Activated CD8-positive, alpha-beta memory T cell treated with anti-CD3 and anti-CD28 coated beads, Interleukin-2, amount 10 ng/mL, durations not matched to agents 7 days and 5 days (primary cell): ENCODE measurements around the gene GRAMD1B. TPM values are rescaled to one million over a fixed set of nuclear protein-coding genes. Genes with fewer than 3 reads are reported as not detected.

Source experiments
- ATAC-seq: fragments of 150-1000 bp; cut with Tn5 transposase; one replicate; pipeline ENCODE4 v1.10.0; 2021; ENCODE audit warnings: moderate library complexity
- CTCF ChIA-PET: fragments of 350-600 bp; sonication (Branson Sonifier 250); formaldehyde crosslinking; loops from one replicate; lab custom pipeline; 2021; ENCODE audit warnings: antibody characterized with exemption; lab: Charles Lee
- DNase-seq: peaks from one replicate; pipeline ENCODE4 v3.0.0-alpha.2; 2020
- H3K27ac Mint-ChIP-seq: one replicate; pipeline ENCODE4 v1.8.0; 2021; ENCODE audit warnings: mild to moderate bottlenecking, mixed read lengths
- H3K27me3 Mint-ChIP-seq: one replicate; pipeline ENCODE4 v1.8.0; 2021; ENCODE audit warnings: mixed read lengths
- H3K36me3 Mint-ChIP-seq: one replicate; pipeline ENCODE4 v1.8.0; 2021; ENCODE audit warnings: mild to moderate bottlenecking, mixed read lengths
- H3K4me1 Mint-ChIP-seq: one replicate; pipeline ENCODE4 v1.8.0; 2021; ENCODE audit warnings: mixed read lengths
- H3K4me3 Mint-ChIP-seq: one replicate; pipeline ENCODE4 v1.8.0; 2021; ENCODE audit warnings: mild to moderate bottlenecking, moderate library complexity, mixed read lengths
- H3K9me3 Mint-ChIP-seq: one replicate; pipeline ENCODE4 v1.8.0; 2022; ENCODE audit warnings: low read depth, mixed read lengths
- total RNA-seq, 2 experiments: library from RNA; stranded (reverse); gene quantifications; one replicate each; pipeline ENCODE4 v1.2.3, GENCODE V29; 2021

Gene GRAMD1B
- total RNA-seq, 2 experiments from 2014 or later: 75.6 to 89.9 TPM

DNA sequence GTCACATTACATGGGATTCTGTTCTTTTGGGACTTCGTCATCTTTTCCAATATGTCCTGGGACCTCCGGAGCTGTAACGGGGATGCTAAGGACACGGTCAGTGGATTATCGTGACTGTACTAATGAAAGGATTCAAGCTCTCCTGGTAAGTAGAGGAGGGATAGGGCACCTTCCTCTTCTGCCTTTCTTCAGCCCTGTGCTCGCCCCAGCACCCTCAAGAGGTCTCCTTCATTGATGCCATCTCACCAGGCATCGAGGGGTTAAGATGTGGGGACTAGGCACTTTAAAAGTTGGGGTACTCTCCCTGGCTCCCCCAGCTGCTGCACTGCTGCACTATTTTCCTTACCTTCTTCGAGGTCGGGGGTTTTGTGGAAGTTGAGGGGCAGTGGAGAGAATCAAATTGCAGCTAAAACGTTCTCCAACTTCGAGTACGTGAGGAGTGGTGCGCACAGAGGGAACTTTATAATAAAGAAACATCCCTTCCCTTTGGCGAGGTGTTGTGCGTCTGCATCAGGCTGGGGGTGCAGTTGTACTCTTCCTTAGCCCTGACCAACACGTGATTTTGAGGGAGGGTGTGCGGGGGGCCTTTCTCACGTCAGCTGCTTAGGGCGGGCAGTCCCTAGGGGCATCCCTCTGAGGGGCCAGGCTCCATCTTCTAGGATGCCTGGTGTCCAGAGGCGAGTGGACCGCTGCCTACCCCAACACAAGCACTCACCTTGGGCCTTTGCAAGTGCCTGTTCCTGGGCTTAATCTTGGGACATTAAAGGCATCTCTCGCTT, 96.1 kb downstream of the GRAMD1B start:
- H3K4me1 Mint-ChIP-seq: peaks cover 9% of the 10 kb centered on the region
- H3K9me3 Mint-ChIP-seq: no peaks in the 10 kb centered on the region
- CTCF ChIA-PET: interaction anchor here (1.7 kb wide), 1 partner anchor 15 kb away, joined by 6 read pairs; no protein-coding TSS in a partner anchor
- ATAC-seq: no peak
- H3K4me3 Mint-ChIP-seq: no peak overlapping the region
- H3K36me3 Mint-ChIP-seq: peaks cover 3% of the 10 kb centered on the region
- H3K27ac Mint-ChIP-seq: no peak overlapping the region
- no peaks in the 10 kb centered on the region for H3K27me3 Mint-ChIP-seq
- DNase-seq: no peak

DNA sequence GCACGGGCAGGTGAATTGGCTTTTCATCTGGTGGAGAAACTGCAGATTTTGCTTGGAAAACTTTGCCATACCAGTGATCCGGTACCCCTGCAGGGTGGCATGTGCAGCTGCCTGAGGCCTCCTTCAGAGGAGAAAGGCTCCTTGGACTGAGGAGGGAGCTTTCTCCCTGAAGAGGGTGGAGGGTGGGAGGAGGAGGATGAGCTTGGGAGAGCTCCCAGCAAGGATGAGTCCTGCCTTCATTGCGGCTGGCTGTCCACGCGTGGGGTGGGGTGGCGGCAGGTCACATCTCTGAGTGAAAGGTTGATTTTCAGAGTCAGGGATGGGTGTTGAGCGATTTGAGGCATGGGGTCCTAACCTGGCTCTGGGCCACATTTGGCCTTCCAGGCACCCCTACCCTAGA, 96.8 kb downstream of the GRAMD1B start:
- DNase-seq (no peak), ATAC-seq (no peak)
- H3K27ac Mint-ChIP-seq: no peak overlapping the region
- no peak overlapping the region for H3K4me3 Mint-ChIP-seq
- no peaks in the 10 kb centered on the region for H3K9me3 Mint-ChIP-seq
- no peaks in the 10 kb centered on the region for H3K27me3 Mint-ChIP-seq
- peaks cover 2% of the 10 kb centered on the region for H3K36me3 Mint-ChIP-seq
- CTCF ChIA-PET: no interaction called here
- H3K4me1 Mint-ChIP-seq: peaks cover 9% of the 10 kb centered on the region

DNA sequence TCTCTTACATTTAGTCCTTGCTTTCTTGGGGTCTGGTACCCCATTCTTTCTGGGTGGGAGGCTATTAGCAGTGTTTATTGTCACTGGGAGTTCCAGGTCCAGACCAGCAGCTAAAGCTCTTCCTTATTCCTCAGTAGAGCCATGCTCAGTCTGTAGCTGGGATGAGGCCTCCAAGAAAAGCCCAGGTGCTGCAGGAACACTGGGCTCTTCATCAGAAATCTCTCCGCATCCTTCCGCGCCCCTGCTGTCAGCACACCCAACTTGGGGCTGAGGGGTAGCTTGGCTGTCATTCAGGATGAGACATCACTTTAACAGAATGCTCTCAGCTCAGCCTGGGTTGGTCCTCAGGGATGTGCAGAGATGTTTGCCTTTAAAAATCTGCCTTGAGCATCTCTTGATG, 97.5 kb downstream of the GRAMD1B start:
- peaks cover 9% of the 10 kb centered on the region for H3K4me1 Mint-ChIP-seq

DNA sequence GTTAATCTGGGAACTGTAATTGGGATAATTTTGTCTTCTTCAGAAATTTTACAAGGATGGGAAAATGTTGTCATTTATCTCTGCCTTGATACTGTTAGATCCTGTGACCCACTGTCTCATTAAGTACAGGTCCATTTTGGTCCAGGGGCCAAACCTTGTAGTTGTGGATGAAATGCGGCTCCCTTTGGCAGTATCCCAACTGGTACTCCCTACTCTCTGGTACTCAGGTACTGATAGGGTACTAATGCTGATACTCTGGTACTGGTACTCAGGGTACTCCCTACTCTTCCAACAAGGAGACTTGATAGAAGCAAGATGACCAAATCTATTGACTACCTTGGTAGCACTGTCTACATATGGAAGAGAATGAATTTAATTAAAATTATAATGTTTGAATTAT, 97.9 kb downstream of the GRAMD1B start:
- Mint-ChIP-seq H3K36me3 (peaks cover 2% of the 10 kb centered on the region), H3K27ac (no peak overlapping the region), H3K27me3 (no peaks in the 10 kb centered on the region), H3K4me1 (peaks cover 9% of the 10 kb centered on the region), H3K9me3 (no peaks in the 10 kb centered on the region), H3K4me3 (no peak overlapping the region)
- CTCF ChIA-PET: no interaction called here
- DNase-seq: no peak
- no peak for ATAC-seq

More for the DNA sequence above, 97.5 kb downstream of the GRAMD1B start:
- Mint-ChIP-seq H3K27ac (no peak overlapping the region), H3K4me3 (no peak overlapping the region), H3K9me3 (no peaks in the 10 kb centered on the region), H3K27me3 (no peaks in the 10 kb centered on the region), H3K36me3 (peaks cover 2% of the 10 kb centered on the region)
- ATAC-seq: no peak
- CTCF ChIA-PET: no interaction called here
- DNase-seq: no peak

DNA sequence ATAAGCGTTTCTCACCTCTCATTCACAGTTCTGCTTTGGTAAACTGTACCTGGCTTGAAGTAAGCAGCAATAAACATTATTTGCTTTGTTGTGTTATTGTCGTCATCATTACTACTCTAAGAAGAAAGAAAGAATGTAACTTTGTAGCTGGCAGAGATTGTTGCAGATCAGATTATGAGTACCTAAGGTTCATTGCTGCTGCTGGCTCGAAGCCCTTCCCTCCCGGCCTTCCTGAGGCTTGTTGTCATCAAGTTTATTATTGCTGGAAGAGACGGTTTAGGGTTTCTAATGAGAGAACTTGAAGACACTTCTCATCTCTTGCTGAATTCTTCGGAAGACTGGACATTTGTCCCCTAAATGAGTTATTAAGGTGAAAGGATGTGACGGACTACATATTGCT, 101.3 kb downstream of the GRAMD1B start:
- peaks cover 5% of the 10 kb centered on the region for H3K36me3 Mint-ChIP-seq
- DNase-seq (no peak), ATAC-seq (no peak)
- CTCF ChIA-PET: interaction anchor here (0.7 to 1.1 kb wide), 2 partner anchors 20 to 211 kb away, joined by 3 to 4 read pairs; no protein-coding TSS in a partner anchor
- no peak overlapping the region for H3K27ac Mint-ChIP-seq
- no peaks in the 10 kb centered on the region for H3K27me3 Mint-ChIP-seq
- H3K9me3 Mint-ChIP-seq: no peaks in the 10 kb centered on the region
- no peak overlapping the region for H3K4me3 Mint-ChIP-seq
- H3K4me1 Mint-ChIP-seq: peaks cover 11% of the 10 kb centered on the region

DNA sequence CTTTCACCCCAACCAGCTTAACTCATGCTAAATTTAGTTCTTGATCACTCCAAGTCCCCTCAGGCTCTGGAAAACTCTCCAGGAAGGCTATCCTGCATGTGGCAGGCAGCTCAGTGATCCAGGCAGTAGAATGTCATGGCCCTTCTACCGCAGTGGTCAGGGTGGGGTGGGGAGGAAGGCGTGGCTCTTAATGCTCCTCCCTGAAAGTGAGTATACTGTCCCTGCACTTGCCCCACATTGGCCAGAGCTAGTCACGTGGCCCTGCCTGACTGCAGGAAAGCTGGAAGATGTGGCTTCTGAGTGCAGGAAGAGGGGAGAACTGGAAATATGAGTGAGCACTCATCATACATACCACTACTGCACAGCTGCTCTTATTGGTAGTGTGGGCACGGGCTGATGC, 102.1 kb downstream of the GRAMD1B start:
- no peak for ATAC-seq
- H3K27me3 Mint-ChIP-seq: no peaks in the 10 kb centered on the region

DNA sequence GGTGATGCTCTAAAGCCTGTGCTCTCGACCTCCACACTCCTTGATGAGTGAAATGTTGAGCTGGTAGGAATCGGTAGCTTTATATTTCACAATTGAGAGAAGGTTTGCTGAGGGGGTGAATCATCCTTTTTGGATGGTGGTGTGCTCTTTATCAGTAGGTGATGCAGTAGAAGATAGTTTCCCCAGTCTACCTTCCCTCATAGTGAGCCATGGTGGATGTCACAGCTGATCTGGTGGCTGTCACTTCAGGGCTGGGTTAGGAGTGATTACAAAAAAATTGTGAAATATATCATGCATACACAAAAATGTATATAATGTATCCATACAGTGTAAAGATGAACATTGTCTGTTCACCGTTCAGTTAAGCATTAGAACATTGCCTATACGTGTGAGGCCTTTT, 105.3 kb downstream of the GRAMD1B start:
- no peaks in the 10 kb centered on the region for H3K9me3 Mint-ChIP-seq
- H3K27me3 Mint-ChIP-seq: no peaks in the 10 kb centered on the region
- CTCF ChIA-PET: interaction anchor here (0.7 to 1.4 kb wide), 4 partner anchors 16 to 24 kb away, joined by 3 to 4 read pairs (median 3); no protein-coding TSS in a partner anchor
- no peak overlapping the region for H3K4me3 Mint-ChIP-seq
- ATAC-seq (no peak), DNase-seq (no peak)
- peaks cover 5% of the 10 kb centered on the region for H3K36me3 Mint-ChIP-seq
- peaks cover 20% of the 10 kb centered on the region for H3K4me1 Mint-ChIP-seq
- no peak overlapping the region for H3K27ac Mint-ChIP-seq

More for the DNA sequence above, 102.1 kb downstream of the GRAMD1B start:
- Mint-ChIP-seq H3K9me3 (no peaks in the 10 kb centered on the region), H3K27ac (no peak overlapping the region), H3K36me3 (peaks cover 5% of the 10 kb centered on the region), H3K4me3 (no peak overlapping the region), H3K4me1 (peaks cover 16% of the 10 kb centered on the region)
- CTCF ChIA-PET: interaction anchor here (0.7 kb wide), 1 partner anchor 212 kb away, joined by 4 read pairs; no protein-coding TSS in a partner anchor
- no peak for DNase-seq

DNA sequence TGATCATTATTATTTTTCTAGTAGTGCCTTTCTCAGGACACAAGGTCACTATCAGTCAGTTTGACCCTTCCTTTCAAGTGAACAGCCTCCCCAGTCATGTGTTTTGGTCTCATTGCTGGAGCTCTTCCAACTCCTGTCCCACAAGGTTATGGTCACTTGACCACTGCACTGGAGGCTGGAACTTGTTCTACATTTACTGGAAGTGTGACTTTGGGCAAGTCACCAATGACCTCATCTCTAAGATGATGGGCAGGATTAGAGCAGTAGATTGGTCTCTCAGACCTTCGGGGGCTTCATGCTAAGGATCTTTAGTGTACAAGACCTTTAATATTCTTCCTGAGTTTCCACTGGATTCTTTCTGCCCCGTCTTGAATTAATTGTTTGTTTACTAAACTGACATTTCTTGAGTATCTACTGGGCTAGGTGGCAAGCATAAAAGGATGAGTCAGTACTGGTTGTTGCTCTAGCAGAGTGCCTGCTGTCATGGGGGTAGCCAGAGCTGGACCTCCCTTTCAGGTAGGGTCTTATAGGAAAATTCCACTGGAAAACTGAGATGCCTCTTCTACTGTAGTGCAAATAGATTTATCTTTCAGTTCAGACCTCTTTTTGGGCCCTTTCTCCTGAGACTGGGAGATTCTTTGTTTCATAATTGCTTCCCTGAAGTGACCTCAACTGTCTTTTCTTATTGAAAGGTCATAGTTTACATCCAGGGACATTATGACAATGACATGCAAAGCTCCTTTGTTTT, 106.8 kb downstream of the GRAMD1B start:
- H3K27ac Mint-ChIP-seq: no peak overlapping the region
- H3K4me3 Mint-ChIP-seq: no peak overlapping the region
- no peaks in the 10 kb centered on the region for H3K27me3 Mint-ChIP-seq
- peaks cover 4% of the 10 kb centered on the region for H3K36me3 Mint-ChIP-seq
- peaks cover 17% of the 10 kb centered on the region for H3K4me1 Mint-ChIP-seq
- CTCF ChIA-PET: interaction anchor here (1.3 kb wide), 1 partner anchor 18 kb away, joined by 3 read pairs; no protein-coding TSS in a partner anchor
- DNase-seq: no peak
- no peak for ATAC-seq
- no peaks in the 10 kb centered on the region for H3K9me3 Mint-ChIP-seq

DNA sequence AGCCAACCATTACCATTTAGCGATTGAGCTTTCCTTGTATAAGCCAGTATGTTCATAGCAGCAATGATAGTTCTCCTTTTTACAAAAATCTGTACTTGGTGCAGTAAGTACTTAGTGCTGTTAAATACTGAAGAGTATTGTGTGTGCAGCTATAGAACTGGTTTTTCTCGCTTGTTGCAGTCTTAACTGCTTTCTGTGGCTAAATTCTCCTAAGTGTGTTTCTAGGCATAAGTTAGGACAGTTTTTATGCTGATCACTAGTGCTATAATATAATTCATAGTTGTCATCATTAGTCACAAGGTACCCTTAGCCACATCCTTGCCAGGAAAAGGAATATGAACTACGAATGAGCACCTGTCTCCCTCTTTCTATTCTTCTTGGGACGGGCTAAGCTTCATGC, 107.7 kb downstream of the GRAMD1B start:
- Mint-ChIP-seq H3K36me3 (peaks cover 9% of the 10 kb centered on the region), H3K9me3 (no peaks in the 10 kb centered on the region), H3K27me3 (no peaks in the 10 kb centered on the region), H3K27ac (no peak overlapping the region), H3K4me3 (no peak overlapping the region), H3K4me1 (peaks cover 23% of the 10 kb centered on the region)
- ATAC-seq: no peak
- CTCF ChIA-PET: interaction anchor here (1.3 kb wide), 1 partner anchor 17 kb away, joined by 3 read pairs; no protein-coding TSS in a partner anchor
- DNase-seq: no peak

DNA sequence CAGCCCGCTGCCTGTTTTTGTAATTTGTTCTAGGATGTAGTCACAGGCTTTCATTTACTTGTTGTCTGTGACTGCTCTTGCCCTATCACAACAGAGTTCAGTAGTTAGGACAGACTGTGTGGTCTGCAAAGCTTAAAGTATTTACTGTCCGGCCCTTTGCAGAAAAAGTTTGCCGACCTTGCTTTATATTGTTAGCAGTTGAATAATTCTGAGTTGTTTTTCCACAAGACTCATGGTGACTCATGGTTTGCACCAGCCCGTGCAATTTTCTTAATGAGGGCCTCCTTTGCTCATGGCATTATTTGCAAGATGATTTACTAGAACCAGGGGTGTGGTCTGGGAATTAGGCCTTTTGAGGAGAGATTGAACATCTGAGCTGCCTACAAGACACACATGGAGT, 113.7 kb downstream of the GRAMD1B start:
- Mint-ChIP-seq H3K4me1 (peaks cover 17% of the 10 kb centered on the region), H3K4me3 (no peak overlapping the region), H3K27me3 (no peaks in the 10 kb centered on the region), H3K9me3 (no peaks in the 10 kb centered on the region), H3K27ac (no peak overlapping the region), H3K36me3 (peaks cover 8% of the 10 kb centered on the region)
- CTCF ChIA-PET: no interaction called here
- no peak for ATAC-seq
- no peak for DNase-seq

DNA sequence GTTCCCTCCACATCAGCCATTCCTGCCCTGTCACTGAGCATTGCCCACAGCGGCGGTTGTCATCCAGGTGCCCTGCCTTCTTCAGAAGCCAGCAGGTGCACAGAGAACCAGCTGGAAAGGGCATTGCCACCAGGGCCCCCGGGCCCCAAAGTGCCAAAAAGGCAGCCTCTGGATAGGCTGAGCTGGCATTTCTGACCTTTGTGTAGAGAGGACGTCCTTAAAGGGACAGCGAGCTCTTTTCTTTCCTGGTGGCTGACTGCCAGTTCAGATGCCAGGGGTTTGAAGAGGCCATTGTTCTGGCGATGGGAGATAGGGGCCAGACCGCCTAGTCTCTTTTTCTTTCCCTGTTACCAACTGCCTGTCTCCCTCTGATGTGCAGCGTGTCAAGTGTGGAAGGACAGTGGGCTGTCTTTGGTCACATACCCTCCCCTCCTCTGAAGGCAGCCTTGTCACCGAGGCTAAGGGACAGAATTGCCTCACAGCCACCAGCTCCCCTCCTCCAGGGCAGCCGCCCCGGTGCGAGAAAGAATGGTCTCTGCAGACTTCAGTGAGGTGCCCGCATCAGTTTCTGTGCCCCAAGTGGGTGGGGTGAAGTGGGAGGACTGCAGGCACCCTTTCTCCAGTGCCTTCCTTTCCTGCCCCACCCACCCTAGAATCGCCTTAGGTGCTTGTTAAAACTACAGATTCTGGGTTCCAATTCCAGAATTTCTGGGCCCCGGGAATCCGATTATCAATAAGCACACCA, 114.7 kb downstream of the GRAMD1B start:
- Mint-ChIP-seq H3K9me3 (no peaks in the 10 kb centered on the region), H3K4me1 (peaks cover 17% of the 10 kb centered on the region), H3K36me3 (peaks cover 8% of the 10 kb centered on the region), H3K27ac (no peak overlapping the region), H3K4me3 (no peak overlapping the region), H3K27me3 (no peaks in the 10 kb centered on the region)
- no peak for DNase-seq
- ATAC-seq: no peak
- CTCF ChIA-PET: interaction anchor here (1.4 kb wide), 1 partner anchor 66 kb away, joined by 3 read pairs; no protein-coding TSS in a partner anchor

DNA sequence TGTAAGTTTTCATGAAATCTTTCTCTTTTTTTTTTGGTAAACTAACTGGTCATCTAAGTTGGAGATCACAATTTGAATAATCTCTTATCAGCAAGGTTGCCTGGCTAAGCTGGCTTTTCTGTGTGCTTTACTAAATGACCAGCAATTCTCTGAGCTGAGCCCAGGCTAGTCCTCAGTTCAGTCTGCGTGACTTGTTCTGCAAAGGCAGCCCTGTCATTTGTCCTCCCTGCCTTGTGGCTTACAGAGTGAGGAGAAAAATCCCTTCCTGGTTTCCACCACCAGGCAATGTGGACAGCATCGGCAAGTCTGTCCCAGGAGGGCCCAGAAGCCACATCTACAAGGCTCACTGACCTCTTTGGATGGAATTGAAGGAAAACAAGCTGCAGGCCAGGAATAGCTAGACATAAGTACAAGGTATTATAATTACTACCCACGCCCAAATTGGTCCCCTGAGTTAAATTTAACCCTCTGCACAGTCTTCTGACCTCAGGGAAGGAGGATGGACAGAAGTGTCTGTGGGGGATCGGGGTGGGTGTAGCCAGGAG, 115.7 kb downstream of the GRAMD1B start:
- no peak overlapping the region for H3K4me3 Mint-ChIP-seq
- no peak overlapping the region for H3K27ac Mint-ChIP-seq
- H3K36me3 Mint-ChIP-seq: peaks cover 8% of the 10 kb centered on the region
- CTCF ChIA-PET: interaction anchor here (0.9 to 1.4 kb wide), 5 partner anchors 9 to 299 kb away, joined by 3 to 8 read pairs (median 4); no protein-coding TSS in a partner anchor
- H3K4me1 Mint-ChIP-seq: peaks cover 20% of the 10 kb centered on the region
- no peaks in the 10 kb centered on the region for H3K9me3 Mint-ChIP-seq
- DNase-seq (no peak), ATAC-seq (no peak)
- no peaks in the 10 kb centered on the region for H3K27me3 Mint-ChIP-seq
